SK-N-MC (cell line): ENCODE measurements around the gene NDOR1.

ENCODE experiments used
- EZH2 ChIP-seq: fragments of 200-600 bp; sonication (generic); IDR thresholded peaks from one replicate; pipeline ENCODE4 v1.6.1; 2017; ENCODE audit warnings: antibody characterized with exemption
- FOXP2 ChIP-seq: optimal IDR thresholded peaks from 2 replicates; pipeline ENCODE3; 2011; ENCODE audit warnings: mild to moderate bottlenecking, moderate library complexity; ENCODE audit not compliant: insufficient read depth; ENCODE audit errors: extremely low read length, control extremely low read depth
- POLR2AphosphoS5 ChIP-seq: IDR thresholded peaks from 2 replicates; pipeline ENCODE4 v1.6.1; 2012; ENCODE audit warnings: mild to moderate bottlenecking, low read depth, low read length, borderline replicate concordance

GRCh38 chr9:137262909-137263285, 57.4 kb downstream of the NDOR1 start:
- TF ChIP-seq POLR2AphosphoS5 (no peak), FOXP2 (no peak), EZH2 (no peak)
